HG02678 (cell line): ENCODE results near the gene TPM1.
"Not testable (repeated sequence)": the region's sequence is repeated elsewhere in the genome, so short reads cannot be mapped to it uniquely, and the experiment has no call there.

Experiments used
- ATAC-seq: cut with Tn5 transposase; IDR thresholded peaks from one replicate; pipeline ENCODE4 v1.9.1; 2021; ENCODE audit warnings: mild to moderate bottlenecking, moderate library complexity; ENCODE audit not compliant: unreplicated experiment

Gene TPM1

DNA sequence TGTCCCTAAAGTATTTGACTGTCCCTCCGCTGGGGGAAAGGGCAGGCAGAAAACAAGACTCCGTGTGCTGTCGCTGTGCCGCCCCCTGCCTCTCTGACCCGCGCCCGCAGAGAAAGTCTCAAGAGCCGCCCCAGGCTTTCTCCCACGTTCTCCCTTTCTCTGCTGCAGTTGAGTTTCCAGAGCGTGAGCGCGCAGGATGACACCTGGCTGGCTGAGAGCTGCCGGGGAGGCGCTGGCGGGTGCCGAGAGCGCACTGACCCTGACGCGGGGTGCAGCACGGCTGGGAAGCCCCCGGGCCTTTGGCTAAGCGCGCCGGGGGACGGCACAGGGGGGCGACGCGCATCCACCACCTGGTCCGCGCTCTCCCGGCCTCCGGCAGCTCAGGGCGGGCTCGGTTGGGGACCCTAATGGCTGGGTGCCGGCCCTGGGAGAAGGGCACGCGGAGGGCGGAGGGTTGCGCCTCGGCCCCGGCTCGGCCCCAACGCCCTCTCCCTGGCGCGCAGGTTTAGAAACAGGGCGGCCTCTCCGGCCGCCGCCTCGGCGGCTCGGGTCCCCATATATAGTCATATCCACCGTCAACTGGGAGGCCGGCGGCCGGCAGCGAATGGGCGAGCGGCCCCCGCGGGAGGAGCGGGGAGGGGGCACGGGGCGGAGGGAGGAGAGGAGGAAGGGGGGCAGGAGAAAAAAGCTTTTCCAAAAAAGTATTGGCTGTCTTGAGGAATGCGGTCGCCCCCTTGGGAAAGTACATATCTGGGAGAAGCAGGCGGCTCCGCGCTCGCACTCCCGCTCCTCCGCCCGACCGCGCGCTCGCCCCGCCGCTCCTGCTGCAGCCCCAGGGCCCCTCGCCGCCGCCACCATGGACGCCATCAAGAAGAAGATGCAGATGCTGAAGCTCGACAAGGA is at the start of gene TPM1:
Gene TPM1 (plus strand): TSS at position 774 of the 903 bp plus-strand sequence. CDS start 83 bp downstream, at position 857.
- no peak for ATAC-seq

DNA sequence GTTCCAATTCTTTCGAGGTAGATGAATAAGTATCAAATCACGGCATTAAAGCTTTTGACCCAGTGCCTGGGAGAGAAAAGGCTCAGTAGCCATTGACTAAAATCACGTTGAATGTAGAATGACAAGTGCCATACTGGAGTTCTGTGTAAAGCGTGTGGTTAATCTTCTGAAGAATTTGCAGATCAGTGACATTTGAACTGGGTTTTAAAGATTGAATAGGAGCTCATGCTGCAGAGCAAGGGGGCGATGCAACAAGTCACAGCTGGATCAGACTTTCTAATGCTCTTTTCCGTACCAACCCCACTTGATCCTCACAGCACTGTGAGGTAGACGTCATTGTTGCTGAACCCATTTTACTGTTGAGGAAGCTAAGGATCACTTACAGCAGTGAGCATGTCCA is 49.5 kb upstream of the TPM1 start:
- no peak for ATAC-seq

DNA sequence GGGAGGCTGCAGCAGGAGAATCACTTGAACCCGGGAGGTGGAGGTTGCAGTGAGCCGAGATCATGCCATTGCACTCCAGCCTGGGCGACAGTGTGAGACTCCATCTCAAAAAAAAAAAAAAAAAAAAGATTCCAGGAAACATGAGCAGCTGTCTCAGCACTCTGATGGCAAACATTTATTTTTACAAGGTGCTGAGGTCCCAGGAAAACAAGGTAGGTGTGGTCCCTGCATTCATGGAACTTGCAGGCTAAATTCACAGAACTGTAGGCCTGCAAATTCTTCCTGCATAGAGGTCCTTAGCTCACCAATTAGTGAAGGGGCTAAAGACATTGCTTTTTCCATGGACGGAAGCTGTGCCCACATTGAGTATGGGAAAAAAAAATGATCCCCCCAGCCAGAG is 48.9 kb upstream of the TPM1 start:
- not testable (repeated sequence) for ATAC-seq

DNA sequence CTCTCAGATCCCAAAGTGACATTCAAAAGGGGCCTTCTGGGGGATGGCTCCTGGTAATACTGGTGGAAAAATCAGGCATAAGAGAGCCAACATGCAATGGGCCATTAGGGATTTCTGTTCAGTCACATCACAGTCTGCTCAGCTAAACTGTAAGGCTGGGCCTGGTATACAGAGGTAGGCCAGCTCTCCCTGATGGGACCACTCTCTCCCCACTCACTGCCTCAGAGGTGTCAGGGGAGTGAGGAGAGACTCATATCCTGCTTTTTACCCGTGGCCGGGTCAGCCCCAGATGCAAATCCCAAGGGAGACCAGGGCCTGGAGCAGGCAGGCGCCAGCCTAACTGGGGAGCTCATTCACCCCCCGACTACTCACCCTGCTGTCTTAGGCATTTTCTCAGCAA is 48.1 kb upstream of the TPM1 start:
- ATAC-seq: no peak

DNA sequence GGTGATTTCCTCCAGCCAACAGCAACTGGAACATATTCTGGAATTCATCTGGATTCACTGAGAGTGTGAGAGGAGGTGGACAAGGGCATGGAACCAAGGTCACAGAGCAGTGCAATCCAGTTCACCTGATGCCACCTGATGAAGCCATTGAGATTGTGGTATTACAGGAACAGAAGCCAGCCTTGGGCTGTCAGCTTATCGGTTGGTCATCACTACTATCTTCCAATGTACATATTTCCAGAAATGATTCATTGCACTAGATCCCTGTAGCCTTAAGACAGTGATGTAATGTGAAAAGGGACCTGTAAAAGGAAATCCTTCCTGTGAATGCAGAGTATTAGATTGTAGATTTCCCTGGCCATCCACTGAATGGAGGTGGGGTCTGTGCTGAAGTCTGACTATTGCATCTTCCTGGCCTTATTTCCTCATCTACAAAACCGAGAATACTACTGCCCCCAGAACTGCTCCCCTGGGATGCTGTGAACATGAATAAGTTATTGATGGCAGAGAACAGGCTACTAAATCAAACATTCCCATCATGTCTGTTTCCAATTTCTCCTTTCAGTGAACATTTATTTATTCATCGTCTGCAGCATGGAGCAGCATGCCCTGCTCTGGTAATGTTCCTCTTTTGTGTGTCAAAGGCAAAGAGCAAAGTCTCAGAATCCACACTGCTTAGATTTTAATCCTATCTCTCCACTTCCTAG is 47.4 kb upstream of the TPM1 start:
- no peak for ATAC-seq

DNA sequence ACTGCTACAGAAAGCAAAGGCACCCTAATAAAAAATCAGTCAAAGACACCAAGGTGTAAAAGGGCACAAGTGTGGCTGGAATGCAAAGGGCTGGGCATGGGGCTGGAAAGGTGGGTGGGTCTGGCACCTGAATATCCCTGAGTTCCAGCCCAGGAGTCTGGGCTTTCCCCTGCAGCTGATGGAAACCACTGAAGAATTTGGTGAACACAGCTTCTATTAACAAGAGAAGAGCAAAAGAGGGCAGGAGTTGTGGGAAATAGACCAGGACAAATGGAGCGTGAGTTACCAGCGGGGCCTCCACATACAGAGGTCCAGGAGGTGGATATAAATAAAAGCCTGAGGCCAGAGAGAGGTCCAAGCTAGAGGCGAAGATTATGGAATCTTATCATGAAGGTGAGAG is 45.1 kb upstream of the TPM1 start:
- no peak for ATAC-seq

DNA sequence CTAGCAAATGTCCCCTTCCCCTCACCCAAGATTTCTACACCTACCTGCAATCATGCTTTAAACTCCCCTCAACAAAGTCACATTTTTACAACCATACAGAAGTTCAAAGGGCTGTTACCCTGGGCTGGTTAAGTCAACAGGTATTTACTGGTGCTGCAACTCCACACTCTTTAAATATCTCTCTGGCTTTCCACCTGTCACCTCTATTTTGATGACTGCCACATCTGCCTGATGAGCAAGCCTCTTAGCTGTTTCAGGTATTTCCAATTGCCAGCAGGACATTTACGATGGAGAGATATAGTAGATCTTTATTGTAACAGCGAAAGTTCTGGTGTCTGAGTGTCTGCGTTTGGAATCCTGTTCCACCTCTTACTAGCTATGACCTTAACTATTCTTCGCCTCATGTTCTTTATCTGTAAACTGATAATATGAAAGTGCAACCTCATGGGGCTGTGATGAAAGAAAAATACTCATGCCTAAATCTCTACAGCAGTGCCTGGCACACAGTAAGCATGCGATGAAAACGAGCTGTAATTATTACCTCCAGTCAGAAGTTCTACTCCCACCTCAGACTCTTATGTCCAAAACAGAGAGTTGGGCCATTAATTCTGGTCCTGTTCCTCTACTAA is 44.2 kb upstream of the TPM1 start:
- no peak for ATAC-seq

DNA sequence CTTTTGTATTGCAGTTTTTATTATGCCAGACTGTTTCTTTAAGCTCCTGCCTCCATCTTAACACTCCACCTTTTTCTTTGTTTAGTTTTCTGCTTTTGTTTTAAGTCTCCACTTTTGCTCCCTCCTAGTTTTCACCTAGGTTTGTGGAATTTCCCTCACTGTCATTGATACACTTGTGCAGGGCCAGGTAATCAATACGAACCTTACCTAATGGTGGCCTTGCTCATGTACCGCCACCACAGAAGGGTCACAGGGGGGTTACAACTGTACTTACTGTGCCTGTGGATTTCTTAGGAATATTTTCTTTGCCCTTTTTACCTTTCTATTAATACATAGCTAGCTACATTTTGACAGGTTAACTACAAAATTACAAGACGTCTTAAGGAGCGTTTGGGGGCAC is 43.4 kb upstream of the TPM1 start:
- ATAC-seq: no peak

DNA sequence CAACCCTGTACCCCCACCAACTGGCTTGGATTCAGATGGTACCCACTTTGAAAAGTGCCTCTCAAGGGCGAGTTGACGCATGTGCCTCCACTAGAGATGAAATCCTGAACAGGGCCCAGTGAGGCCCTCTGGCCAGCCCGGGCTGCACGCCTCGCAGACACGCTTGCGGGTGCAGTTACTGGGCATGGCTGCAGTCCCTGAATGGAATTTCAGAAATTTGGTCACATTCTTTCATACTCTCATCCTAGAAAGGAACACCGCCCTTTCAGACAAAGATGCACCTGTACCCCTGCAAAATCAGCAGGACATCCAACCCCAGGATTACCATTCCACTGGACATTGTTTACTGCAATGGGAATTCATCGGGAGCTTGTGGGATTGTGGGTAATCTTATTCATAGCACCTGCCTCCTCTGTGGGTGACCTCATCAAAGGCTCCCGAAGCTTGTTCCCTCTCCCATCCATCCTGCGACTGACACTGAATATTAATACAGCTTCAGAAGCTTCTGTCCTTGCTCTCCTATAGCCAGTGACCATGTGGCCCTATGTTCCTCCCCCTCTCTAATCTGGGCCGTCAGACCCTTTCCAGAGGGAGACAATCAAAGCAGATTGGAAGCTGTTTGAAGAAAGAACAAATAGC is 42.5 kb upstream of the TPM1 start:
- no peak for ATAC-seq

DNA sequence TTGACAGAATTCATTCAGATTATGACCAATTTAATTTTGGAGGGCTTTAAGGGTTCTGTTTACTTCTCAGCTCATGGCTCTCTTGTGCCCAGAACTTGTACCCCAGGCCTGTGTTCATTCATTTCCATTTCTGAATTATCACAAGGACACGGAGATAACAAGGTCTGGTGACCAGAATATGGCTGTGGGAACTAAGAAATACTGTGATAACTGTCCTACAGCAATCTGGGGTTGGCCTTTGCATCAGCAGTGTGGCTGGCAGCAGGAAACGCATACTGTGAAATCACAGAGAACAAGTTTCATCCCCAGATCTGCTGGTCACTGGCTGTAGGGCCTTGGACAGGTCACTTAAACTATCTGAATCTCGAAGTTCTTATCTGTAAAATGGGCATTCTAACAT is 41.8 kb upstream of the TPM1 start:
- ATAC-seq: no peak

DNA sequence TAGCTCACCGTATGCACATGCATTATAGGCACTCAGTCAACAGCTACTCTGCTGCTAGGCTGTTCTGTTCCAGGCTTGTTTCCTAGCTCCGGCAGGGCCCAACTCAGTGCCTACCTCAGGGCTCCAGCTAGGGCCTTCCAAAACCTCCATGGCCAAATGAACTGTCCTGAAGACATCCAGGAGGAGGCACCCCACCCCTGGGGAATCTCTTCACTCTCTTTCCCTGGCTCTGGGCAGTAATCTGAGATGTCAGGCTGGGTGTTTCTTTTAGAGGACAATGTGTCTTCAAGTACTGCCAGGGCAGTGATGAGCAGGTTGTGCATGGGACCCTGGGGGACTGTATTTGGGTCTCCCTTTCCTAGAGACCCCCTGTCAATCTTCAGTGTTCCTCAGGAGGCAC is 38.3 kb upstream of the TPM1 start:
- ATAC-seq: no peak

DNA sequence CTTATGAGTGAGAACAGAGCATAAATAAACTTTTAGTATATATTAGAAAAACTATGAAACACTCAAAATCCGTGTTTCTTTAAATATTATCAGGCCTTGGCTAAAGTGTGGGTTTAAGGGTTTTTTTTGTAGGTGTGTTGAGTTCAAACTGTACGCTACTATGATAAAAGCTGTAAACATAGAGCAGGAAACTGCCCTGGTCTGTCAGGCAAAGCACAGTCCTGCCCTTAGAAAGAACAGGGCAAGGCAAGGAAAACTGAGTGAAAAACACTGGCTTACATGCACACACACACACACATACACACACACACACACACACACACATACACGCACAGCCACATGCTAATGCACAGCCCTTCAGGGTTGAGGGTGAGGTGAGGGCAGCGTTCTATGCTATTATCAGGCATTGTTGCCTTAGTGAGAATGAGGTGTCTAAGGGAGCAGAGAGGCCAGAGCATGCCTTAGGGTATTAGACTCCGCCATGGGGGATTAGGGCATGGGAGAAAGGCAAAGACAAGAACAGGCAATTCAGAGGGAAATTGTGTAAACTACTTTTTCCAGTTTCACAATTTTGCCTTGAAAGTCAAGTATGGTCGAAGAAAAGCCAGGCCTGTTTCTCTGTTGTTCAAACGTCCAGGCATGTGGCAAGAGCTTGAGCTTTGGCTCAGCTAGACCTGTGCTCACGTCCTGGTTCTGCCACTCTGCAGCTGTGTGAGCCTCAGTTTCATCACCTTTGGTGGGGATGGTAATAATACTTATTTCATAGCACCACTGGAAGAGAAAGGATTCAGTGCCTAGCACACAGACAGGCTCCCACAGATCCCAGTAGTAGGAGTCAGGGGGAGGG is 36.3 kb upstream of the TPM1 start:
- ATAC-seq: no peak

DNA sequence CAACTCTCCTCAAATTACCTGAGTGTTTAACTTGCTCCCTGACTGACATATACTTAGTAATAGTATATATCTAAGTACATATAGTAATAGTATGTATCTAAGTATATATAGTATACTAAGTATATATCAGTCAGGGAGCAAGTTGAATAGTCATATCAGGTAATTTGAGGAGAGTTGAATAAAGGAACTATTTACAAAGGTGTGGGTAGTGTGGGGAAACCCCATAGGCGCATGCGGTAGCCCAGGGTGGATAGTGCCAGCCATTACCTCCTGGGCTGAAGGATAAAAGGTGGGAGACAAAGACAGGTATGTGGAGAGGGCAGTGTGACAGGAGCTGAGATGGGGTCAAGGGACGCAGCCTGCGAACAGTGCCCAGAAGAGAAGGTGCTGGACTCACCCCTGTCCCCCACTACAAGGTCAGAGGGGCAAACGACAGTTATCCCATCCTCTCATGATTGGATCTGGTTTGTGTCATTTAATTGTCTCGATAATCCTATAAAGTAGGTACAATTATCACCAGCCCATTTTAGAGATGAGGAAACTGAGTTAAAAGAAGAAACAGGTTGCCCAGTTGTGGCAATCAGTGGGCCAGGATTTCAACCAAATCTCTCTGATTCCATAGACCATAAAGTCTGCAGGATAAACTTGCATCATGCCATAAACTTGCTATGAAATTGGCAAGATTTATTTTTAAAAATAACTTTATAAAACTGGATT is 34.1 kb upstream of the TPM1 start:
- no peak for ATAC-seq

DNA sequence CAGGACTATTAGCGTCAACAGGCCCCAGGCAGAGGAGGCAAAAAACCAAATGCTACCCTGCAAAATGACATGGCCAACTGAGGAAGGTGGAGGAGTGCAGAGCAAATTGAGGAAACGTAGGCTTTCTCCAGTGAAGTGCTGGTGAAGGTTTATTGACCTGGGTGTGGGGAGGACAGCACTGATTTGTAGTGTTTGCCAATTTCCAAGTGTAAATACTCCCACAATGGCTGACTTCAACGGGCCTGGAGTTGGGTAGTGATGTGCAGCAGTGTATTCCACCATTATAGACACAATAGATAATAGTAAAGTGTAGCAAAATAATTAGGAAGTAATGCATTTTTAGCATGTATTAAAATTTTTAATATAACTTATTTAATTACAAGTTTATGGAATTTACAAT is 32.2 kb upstream of the TPM1 start:
- no peak for ATAC-seq

DNA sequence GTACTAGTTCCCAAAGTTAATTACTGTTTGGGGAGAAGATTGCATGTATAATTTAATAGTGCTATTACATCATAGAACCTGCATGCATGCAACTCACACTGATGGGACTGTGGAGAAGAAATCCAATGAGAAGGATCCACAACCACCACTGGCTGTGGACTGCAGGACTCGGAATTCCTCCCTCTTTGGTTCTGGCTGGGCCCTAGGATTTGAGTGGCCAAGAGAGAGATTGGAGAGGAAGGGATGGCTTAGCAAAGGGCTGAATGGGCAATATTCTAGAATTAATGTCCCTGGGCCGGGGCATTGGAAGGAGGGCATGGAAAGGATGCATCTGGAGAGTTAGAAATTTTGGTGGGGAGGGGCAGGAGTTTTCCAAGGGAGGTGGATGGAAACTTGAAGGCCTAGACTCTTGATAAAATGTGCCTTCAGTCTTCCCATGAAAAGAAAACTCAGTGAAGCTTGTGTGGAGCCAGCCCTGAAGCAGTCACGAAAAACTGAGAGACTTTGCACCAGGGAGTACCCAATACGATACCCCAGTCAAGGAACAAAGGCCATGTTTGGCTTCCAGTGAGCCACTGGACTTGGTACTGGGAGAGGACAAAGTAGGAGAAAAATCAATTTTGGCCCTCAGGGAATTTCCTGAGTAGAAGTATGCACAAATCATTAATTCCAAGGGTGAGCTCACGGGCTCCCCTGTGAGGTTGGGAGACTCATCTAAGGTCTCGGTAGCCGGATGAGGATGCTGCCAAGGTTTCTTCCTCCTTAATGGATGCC is 31.4 kb upstream of the TPM1 start:
- ATAC-seq: no peak

DNA sequence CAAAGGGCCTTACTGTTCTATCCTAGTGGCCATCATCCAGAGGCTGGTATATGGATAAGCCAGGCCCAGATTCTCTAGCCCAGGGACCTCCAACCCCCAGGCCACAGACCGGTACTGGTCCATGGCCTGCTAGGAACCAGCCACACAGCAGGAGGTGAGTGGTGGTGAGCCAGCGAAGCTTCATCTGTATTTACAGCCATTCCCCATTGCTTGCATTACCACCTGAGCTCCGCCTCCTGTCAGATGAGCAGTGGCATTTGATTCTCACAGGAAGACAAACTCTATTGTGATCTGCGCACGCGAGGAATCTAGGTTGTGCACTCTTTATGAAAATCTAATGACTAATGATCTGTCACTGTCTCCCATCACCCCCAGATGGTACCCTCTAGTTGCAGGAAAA is 30.1 kb upstream of the TPM1 start:
- no peak for ATAC-seq

DNA sequence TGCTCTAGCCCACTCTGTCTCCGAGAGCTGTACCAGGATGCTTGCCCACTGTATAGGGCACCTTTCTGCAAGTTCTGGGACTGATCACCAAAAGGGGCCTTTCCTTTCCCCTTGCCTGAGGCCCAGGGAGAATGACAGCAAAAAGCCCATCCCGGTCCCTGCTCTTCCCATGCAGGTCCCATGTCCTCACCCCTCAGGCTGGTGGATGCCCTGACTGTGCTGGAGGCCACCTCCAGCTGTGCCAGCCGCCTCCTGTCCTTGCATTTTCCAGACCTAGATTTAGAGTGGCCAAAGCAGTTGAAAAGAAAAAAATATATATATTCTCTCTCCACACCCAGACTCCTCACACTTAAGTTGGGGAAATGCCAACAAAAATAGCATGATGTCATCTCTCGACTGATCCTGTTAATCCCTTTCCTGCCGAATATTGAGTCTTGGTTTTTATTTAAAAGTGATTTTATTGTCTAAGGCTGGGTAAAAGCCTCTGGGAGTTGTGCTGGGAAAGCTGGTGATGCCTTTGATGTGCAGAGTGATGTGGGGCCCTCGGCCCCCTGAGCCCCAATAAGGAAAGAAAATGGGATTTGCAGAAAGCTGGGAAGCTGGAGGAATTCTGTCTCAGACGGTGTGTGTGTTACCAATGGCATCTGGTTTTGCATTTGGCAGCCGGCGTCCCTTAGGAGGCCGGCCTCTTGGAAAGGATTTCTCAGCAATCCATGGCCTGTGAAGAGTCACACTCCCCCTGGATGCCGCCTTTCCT is 29.3 kb upstream of the TPM1 start:
- no peak for ATAC-seq

DNA sequence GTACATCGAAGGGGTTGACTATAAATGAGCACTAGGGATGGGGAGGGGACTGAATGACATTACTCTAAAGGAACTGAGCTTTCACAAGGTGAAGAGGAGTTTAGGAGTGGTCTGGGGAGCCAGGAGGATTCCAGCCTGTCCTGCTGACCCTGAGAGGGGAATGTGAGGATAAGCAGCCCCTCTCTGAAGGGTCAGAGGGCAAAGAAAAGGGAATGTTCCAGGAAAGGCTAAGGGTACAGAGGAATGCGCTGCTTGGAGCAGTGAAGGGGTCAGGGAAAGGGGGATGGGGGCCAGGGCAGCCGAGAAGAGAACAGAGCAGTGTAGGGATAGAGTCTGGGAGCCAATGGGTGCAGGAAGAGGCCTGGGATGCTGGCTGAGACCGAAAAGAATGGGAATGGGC is 28.0 kb upstream of the TPM1 start:
- ATAC-seq: no peak
